ENCODE data around the gene NELL1. TPM values are rescaled to one million over a fixed set of nuclear protein-coding genes. Genes with fewer than 3 reads are reported as not detected.

Gene NELL1
- total RNA-seq, 1 experiment from 2014 or later, result not detected

DNA sequence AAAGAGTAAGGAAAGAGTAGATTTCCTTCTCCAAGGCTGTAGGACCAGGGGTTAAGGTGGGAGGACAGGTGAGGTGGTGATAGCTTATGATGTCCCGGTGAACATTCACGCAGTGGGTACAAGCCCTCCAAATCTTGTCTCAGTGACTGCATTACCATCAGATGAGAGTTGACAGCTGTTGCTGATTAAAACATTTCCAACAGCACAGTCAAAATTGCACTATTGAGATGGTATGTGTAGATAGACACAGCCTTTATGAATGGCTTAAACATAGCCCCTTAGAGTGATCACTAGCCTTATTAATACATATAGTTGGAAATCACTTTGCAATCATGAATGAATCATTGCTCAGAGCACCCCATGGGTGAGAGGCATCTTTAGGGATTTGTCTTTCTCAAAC, 7.3 kb downstream of the NELL1 start:
- CTCF ChIA-PET, result no interaction called here
- no TSS peak for BruUV-seq (replicated peaks)

DNA sequence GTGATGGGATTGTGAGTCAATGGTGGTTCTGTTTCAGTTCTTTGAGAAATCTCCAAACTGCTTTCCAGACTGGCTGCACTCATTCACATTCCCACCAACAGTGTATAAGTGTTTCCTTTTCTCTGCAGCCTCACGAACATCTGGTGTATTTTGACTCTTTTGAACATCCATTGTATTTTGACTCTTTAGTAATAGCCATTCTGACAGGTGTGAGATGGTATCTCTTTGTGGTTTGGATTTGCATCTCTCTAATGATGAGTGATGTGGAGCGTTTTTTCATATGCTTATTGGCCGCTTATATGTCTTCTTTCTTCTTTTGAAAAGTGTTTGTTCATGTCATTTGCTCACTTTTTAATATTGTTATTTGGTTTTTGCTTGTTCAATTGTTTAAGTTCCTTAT, 19.4 kb downstream of the NELL1 start:
- POLR2A ChIA-PET, result no interaction called here
- CTCF ChIA-PET, result no interaction called here
- H3K9me3 ChIP-seq (ENCODE audit: control insufficient read depth, insufficient read depth, low read depth, low read length), result no peaks in the 10 kb centered on the region
- no TSS peak for BruUV-seq (replicated peaks)
- H3K4me1 ChIP-seq (ENCODE audit: control insufficient read depth, insufficient read depth, low read length), result no peaks in the 10 kb centered on the region
- intact Hi-C loops (cut with micrococcal nuclease; ENCODE audit: unreplicated experiment), result loop anchor here (10.0 kb wide), 1 partner anchor 1354 kb away; no protein-coding TSS in a partner anchor
- in situ Hi-C loops (cut with HindIII; ENCODE audit: low pct_unique_long_range_greater_than_20kb, low sequenced_read_pairs), result no loop called here
- ATAC-seq, result no peak
- no peak overlapping the region for H3K4me3 ChIP-seq (ENCODE audit: low read depth in 2 of 2, low read length in 2 of 2)
- no peak for TF ChIP-seq TCF7L2 (IDR thresholded peaks at IDR 0.05; ENCODE audit: low read depth, low read length)
- TF ChIP-seq, protein P1, sequence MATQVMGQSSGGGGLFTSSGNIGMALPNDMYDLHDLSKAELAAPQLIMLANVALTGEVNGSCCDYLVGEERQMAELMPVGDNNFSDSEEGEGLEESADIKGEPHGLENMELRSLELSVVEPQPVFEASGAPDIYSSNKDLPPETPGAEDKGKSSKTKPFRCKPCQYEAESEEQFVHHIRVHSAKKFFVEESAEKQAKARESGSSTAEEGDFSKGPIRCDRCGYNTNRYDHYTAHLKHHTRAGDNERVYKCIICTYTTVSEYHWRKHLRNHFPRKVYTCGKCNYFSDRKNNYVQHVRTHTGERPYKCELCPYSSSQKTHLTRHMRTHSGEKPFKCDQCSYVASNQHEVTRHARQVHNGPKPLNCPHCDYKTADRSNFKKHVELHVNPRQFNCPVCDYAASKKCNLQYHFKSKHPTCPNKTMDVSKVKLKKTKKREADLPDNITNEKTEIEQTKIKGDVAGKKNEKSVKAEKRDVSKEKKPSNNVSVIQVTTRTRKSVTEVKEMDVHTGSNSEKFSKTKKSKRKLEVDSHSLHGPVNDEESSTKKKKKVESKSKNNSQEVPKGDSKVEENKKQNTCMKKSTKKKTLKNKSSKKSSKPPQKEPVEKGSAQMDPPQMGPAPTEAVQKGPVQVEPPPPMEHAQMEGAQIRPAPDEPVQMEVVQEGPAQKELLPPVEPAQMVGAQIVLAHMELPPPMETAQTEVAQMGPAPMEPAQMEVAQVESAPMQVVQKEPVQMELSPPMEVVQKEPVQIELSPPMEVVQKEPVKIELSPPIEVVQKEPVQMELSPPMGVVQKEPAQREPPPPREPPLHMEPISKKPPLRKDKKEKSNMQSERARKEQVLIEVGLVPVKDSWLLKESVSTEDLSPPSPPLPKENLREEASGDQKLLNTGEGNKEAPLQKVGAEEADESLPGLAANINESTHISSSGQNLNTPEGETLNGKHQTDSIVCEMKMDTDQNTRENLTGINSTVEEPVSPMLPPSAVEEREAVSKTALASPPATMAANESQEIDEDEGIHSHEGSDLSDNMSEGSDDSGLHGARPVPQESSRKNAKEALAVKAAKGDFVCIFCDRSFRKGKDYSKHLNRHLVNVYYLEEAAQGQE (IDR thresholded peaks at IDR 0.05; ENCODE audit: insufficient read depth in 1 of 2, low read depth in 2 of 2, low read length in 1 of 2), result no peak
- TF ChIP-seq, protein P2, sequence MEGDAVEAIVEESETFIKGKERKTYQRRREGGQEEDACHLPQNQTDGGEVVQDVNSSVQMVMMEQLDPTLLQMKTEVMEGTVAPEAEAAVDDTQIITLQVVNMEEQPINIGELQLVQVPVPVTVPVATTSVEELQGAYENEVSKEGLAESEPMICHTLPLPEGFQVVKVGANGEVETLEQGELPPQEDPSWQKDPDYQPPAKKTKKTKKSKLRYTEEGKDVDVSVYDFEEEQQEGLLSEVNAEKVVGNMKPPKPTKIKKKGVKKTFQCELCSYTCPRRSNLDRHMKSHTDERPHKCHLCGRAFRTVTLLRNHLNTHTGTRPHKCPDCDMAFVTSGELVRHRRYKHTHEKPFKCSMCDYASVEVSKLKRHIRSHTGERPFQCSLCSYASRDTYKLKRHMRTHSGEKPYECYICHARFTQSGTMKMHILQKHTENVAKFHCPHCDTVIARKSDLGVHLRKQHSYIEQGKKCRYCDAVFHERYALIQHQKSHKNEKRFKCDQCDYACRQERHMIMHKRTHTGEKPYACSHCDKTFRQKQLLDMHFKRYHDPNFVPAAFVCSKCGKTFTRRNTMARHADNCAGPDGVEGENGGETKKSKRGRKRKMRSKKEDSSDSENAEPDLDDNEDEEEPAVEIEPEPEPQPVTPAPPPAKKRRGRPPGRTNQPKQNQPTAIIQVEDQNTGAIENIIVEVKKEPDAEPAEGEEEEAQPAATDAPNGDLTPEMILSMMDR (IDR thresholded peaks at IDR 0.05), result no peak
- no peaks in the 10 kb centered on the region for H3K27me3 ChIP-seq (ENCODE audit: control insufficient read depth, insufficient read depth, low read length)
- no peak for DNase-seq (ENCODE audit: low read depth, low spot score)
- no peak overlapping the region for H3K27ac ChIP-seq (ENCODE audit: low read length)
- no peaks in the 10 kb centered on the region for H3K36me3 ChIP-seq (ENCODE audit: control insufficient read depth, insufficient read depth, low read length)

More for the DNA sequence above, 7.3 kb downstream of the NELL1 start:
- POLR2A ChIA-PET, result no interaction called here
- peaks cover 15% of the 10 kb centered on the region for H3K27me3 ChIP-seq (ENCODE audit: control insufficient read depth, insufficient read depth, low read length)
- no peak for ATAC-seq
- no peak overlapping the region for H3K4me3 ChIP-seq (ENCODE audit: low read depth in 2 of 2, low read length in 2 of 2)
- no peaks in the 10 kb centered on the region for H3K9me3 ChIP-seq (ENCODE audit: control insufficient read depth, insufficient read depth, low read depth, low read length)
- H3K4me1 ChIP-seq (ENCODE audit: control insufficient read depth, insufficient read depth, low read length), result no peaks in the 10 kb centered on the region
- no peak for DNase-seq (ENCODE audit: low read depth, low spot score)
- TF ChIP-seq, protein P2 (IDR thresholded peaks at IDR 0.05), result no peak
- TF ChIP-seq SIN3A (IDR thresholded peaks at IDR 0.05; ENCODE audit: borderline replicate concordance, insufficient read depth, low read depth, low read length) (no peak), POLR2AphosphoS5 (IDR thresholded peaks at IDR 0.05; ENCODE audit: low read depth, low read length) (no peak), TCF7L2 (IDR thresholded peaks at IDR 0.05; ENCODE audit: low read depth, low read length) (no peak)
- TF ChIP-seq, protein P1 (IDR thresholded peaks at IDR 0.05; ENCODE audit: insufficient read depth in 1 of 2, low read depth in 2 of 2, low read length in 1 of 2), result no peak
- in situ Hi-C loops (cut with HindIII; ENCODE audit: low pct_unique_long_range_greater_than_20kb, low sequenced_read_pairs) (no loop called here), intact Hi-C loops (cut with micrococcal nuclease; ENCODE audit: unreplicated experiment) (no loop called here)
- no peak overlapping the region for H3K27ac ChIP-seq (ENCODE audit: low read length)
- H3K36me3 ChIP-seq (ENCODE audit: control insufficient read depth, insufficient read depth, low read length), result no peaks in the 10 kb centered on the region
